ENCODE data around the gene DRGX. TPM values are rescaled to one million over a fixed set of nuclear protein-coding genes. Genes with fewer than 3 reads are reported as not detected.

The DRGX gene
- total and polyA plus RNA-seq, 2 of the 13 experiments (the other 11 are each of a cell fraction or from before 2014, with no cell fraction given): not detected

GRCh38 chr10:49417311-49418052 lies 21.6 kb upstream of the DRGX start:
- no peaks in the 10 kb centered on the region for H3K36me3 ChIP-seq (replicated peaks in 1 of 2; ENCODE audit: control insufficient read depth in 1 of 2, insufficient read depth in 2 of 2, low read length in 2 of 2)
- in situ Hi-C loops (cut with HindIII; ENCODE audit: extremely low pct_ligation_motif_present, low pct_unique_long_range_greater_than_20kb): no loop called here
- FAIRE-seq: no peak
- H3K9me3 ChIP-seq (ENCODE audit: low read length): no peaks in the 10 kb centered on the region
- no peaks in the 10 kb centered on the region for H4K20me1 ChIP-seq (ENCODE audit: insufficient read depth, low read length)
- no peak overlapping the region for H2AFZ ChIP-seq (ENCODE audit: low read length)
- ChIA-PET POLR2A (no interaction called here), CTCF (ENCODE audit: low intra/inter-chr PET ratio, low total read pairs) (no interaction called here)
- no peaks in the 10 kb centered on the region for H3K4me1 ChIP-seq (ENCODE audit: insufficient read depth, low read length)
- no peak for TF ChIP-seq HMG20B (CRISPR knock-in tag; conservative IDR thresholded peaks at IDR 0.05)
- no peak for TF ChIP-seq IRF1 (CRISPR knock-in tag; IDR thresholded peaks at IDR 0.05; ENCODE audit: low read depth)
- no peak for TF ChIP-seq ZNF367 (CRISPR knock-in tag; IDR thresholded peaks at IDR 0.05; ENCODE audit: borderline replicate concordance)
- no peak for TF ChIP-seq HMGXB4 (CRISPR knock-in tag; IDR thresholded peaks at IDR 0.05; ENCODE audit: borderline replicate concordance in 1 of 2, low read depth in 1 of 2)
- no peak for TF ChIP-seq THRA (CRISPR knock-in tag; IDR thresholded peaks at IDR 0.05; ENCODE audit: borderline replicate concordance)
- TF ChIP-seq ZNF569 (CRISPR knock-in tag; IDR thresholded peaks at IDR 0.05; ENCODE audit: borderline replicate concordance): no peak
- TF ChIP-seq ZNF251 (CRISPR knock-in tag; IDR thresholded peaks at IDR 0.05): no peak
- no peak for TF ChIP-seq BCL3 (CRISPR knock-in tag; IDR thresholded peaks at IDR 0.05)
- peak; percentile 47 for ATAC-seq
- DNase-seq (ENCODE audit: low spot score): no peak
- H3K4me3 ChIP-seq (replicated peaks in 1 of 3; ENCODE audit: insufficient read depth in 1 of 3, low read depth in 2 of 3, low read length in 3 of 3): no peak overlapping the region
- H3K27me3 ChIP-seq (ENCODE audit: control insufficient read depth in 1 of 2, insufficient read depth in 2 of 2, low read length in 2 of 2): peaks cover 0 to 12% of the 10 kb centered on the region in 2 experiments; a peak in 1 of 5 replicates
- H3K9ac ChIP-seq (ENCODE audit: insufficient read depth, low read depth, low read length): no peak overlapping the region
- intact Hi-C loops (cut with micrococcal nuclease; ENCODE audit: unreplicated experiment): no loop called here
- H3K4me2 ChIP-seq (ENCODE audit: low read depth, low read length): no peak overlapping the region
- 49% methylated on average over 9 of the region's 29 CpGs for WGBS (ENCODE audit: low lambda C conversion rate)
- H3K79me2 ChIP-seq (ENCODE audit: insufficient read depth, low read length): no peaks in the 10 kb centered on the region
- no TSS peak for BruUV-seq (replicated peaks)
- H3K27ac ChIP-seq (ENCODE audit: extremely low read length, insufficient read depth, low read length): no peak overlapping the region

Data from HepG2 (cell line).